ENCODE results near the gene DEAF1.

DNA sequence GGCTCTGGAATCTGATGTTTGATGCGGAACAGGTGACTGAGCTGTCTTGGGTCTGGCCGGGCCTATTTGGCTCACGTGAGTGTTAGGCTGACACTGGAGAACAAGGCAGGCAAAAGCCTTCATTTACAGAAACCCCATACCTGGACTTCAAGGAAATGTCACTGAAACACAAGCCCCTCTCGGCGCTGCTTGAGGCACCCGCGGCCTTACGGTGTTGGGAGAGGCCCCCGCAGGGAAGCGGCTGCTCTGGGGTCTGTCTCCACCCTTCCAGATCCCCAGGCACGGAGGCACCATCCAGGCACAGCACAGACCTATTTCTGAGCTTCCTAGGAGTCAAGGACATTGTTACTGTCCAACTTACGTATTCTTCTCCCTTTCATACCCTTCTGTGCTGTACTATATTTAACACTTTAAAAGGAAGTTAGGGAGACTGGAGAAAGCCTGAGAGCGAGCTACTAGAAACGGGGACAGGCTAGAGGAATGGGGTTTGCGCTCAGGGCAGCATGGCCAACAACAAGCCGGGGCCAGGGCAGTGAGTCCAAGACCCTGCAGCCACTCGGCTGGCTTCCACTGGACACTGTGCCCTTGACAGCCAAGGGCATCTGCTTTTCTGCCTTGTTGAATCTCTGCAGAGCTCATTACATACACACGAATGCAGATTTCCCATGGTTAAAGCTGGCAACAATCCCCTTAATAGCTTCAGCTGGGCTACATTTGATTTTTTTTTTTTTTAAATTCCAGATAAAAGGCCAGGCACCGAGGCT, 34.2 kb downstream of the DEAF1 start:
- TF ChIP-seq, protein P1, sequence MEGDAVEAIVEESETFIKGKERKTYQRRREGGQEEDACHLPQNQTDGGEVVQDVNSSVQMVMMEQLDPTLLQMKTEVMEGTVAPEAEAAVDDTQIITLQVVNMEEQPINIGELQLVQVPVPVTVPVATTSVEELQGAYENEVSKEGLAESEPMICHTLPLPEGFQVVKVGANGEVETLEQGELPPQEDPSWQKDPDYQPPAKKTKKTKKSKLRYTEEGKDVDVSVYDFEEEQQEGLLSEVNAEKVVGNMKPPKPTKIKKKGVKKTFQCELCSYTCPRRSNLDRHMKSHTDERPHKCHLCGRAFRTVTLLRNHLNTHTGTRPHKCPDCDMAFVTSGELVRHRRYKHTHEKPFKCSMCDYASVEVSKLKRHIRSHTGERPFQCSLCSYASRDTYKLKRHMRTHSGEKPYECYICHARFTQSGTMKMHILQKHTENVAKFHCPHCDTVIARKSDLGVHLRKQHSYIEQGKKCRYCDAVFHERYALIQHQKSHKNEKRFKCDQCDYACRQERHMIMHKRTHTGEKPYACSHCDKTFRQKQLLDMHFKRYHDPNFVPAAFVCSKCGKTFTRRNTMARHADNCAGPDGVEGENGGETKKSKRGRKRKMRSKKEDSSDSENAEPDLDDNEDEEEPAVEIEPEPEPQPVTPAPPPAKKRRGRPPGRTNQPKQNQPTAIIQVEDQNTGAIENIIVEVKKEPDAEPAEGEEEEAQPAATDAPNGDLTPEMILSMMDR (IDR thresholded peaks at IDR 0.05 in 2 of 3, conservative IDR thresholded peaks at IDR 0.05 in 1 of 3; ENCODE audit: borderline replicate concordance in 1 of 3, insufficient read depth in 1 of 3, low read depth in 2 of 3, low read length in 2 of 3) = no peak
- TF ChIP-seq SIN3A (IDR thresholded peaks at IDR 0.05; ENCODE audit: low read depth) (no peak), POLR2A (IDR thresholded peaks at IDR 0.05; ENCODE audit: borderline replicate concordance, extremely low read depth, insufficient read depth, insufficient read length) (no peak), POLR2AphosphoS5 (IDR thresholded peaks at IDR 0.05; ENCODE audit: low read depth, low read length) (no peak)

Measured in HCT116 (cell line).